Spinal cord (tissue), 10 donors: ENCODE measurements around the gene FANCF. TPM values are rescaled to one million over a fixed set of nuclear protein-coding genes. Genes with fewer than 3 reads are reported as not detected.
A peak's percentile ranks its signal among the peaks of the same experiment; 100 is the strongest.
"Not testable (repeated sequence)": the region's sequence is repeated elsewhere in the genome, so short reads cannot be mapped to it uniquely, and the experiment has no call there.

Source experiments
- DNase-seq, 6 donors: peaks; one replicate each; pipeline versions ENCODE4 v3.0.0 to v3.0.0-alpha.2; 2013 to 2015; ENCODE audit warnings: low spot score in 6 of 6, low read depth in 4 of 6
- H3K27ac ChIP-seq: one replicate; pipeline ENCODE4 v1.5.1; 2013; ENCODE audit warnings: low read depth, low read length, control low read depth
- H3K27me3 ChIP-seq: one replicate; pipeline ENCODE4 v1.6.1; 2013; ENCODE audit warnings: low read length; ENCODE audit not compliant: control insufficient read depth, insufficient read depth
- H3K36me3 ChIP-seq: one replicate; pipeline ENCODE4 v1.6.1; 2013; ENCODE audit warnings: low read length; ENCODE audit not compliant: control insufficient read depth, insufficient read depth
- H3K4me1 ChIP-seq: one replicate; pipeline ENCODE4 v1.6.1; 2013; ENCODE audit warnings: low read length; ENCODE audit not compliant: control insufficient read depth, insufficient read depth
- H3K4me3 ChIP-seq: one replicate; pipeline ENCODE4 v1.5.1; 2013; ENCODE audit warnings: low read depth, low read length, control low read depth
- H3K9me3 ChIP-seq: one replicate; pipeline ENCODE4 v1.6.1; 2013; ENCODE audit warnings: low read length; ENCODE audit not compliant: control insufficient read depth, insufficient read depth
- WGBS: methylation state at CpG from one replicate; pipeline ENCODE4 v1.1.5; 2013; ENCODE audit warnings: missing lambda C conversion rate; ENCODE audit not compliant: insufficient coverage; 5-methylcytosine and 5-hydroxymethylcytosine counted together
- polyA plus RNA-seq, 2 donors: library from polyadenylated mRNA; unstranded; fragments of 120-200 nt; gene quantifications; one replicate each; pipeline ENCODE4 v1.2.1, GENCODE V29; 2013; ENCODE audit not compliant: insufficient read length in 2 of 2
- total RNA-seq, 2 donors: library from RNA; depleted of rRNA in 1 of 2; stranded (reverse); fragments of 120-200 nt in 1 of 2; fragments of >200 nt in 1 of 2; gene quantifications; one replicate each; pipeline versions ENCODE4 v1.2.3 to v1.2.4, GENCODE V29; 2013 to 2014
- donor health status: healthy.

FANCF gene
- total and polyA plus RNA-seq, 4 donors = 10.7 to 15.8 (median 13.1) TPM

DNA sequence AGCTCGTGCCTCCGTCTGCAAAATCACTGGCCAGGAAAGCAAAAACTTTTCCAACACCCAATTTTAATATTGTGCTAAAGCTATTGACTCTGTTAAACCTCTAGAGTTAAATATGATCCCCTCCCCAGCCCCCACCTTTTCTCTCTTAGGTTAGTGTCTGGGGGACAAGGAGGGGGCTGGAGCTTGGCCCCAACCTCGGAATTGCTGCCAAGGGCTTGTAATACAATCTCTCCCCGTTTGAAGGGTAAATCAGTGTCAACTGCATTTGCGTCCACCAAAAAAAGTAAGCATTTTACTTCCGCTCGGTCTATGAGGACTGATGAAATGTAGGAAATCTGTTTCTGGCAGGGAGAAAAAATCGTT is 40.7 kb upstream of the FANCF start, which contains the start of gene GAS2:
GAS2 (plus strand) TSS at position 287 of the 363 bp plus-strand sequence. CDS start 8,259 bp downstream, outside the sequence.
- DNase-seq = peak in 1 of 6 donors; percentile 24
- H3K36me3 ChIP-seq = no peaks in the 10 kb centered on the region
- H3K9me3 ChIP-seq = no peaks in the 10 kb centered on the region
- WGBS = 0% methylated on average over 4 of the region's 8 CpGs
- H3K27me3 ChIP-seq = peaks cover 7% of the 10 kb centered on the region
- H3K4me3 ChIP-seq = peak within 1 kb of the TSS; percentile 53
- peaks cover 6% of the 10 kb centered on the region for H3K4me1 ChIP-seq
- peak within 1 kb of the TSS; percentile 41 for H3K27ac ChIP-seq

DNA sequence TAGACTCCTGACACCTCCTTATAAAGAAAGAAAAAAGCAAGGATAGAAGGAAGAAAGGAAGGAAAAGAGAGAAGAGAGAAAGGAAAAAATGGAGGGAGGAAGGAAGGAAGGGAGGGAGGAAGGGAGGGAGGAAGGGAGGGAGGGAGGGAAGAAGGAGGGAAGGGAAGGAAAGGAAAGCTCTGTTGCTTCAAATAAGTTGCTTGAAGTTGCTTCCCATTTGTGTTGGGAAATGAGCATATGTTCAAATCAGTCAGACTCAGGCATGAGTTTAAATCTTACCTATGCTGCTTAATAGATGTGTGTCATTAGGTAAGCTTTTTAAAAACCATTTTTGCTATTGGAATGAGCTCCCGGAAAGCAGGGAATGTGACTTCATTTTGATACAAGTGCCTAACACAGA is 34.2 kb upstream of the FANCF start:
- WGBS = 100% methylated on average over 1 of the region's 1 CpG
- no peak for DNase-seq
- Histone ChIP-seq H3K4me1 (no peaks in the 10 kb centered on the region), H3K4me3 (no peak overlapping the region), H3K27ac (no peak overlapping the region), H3K9me3 (no peaks in the 10 kb centered on the region), H3K27me3 (no peaks in the 10 kb centered on the region), H3K36me3 (no peaks in the 10 kb centered on the region)

DNA sequence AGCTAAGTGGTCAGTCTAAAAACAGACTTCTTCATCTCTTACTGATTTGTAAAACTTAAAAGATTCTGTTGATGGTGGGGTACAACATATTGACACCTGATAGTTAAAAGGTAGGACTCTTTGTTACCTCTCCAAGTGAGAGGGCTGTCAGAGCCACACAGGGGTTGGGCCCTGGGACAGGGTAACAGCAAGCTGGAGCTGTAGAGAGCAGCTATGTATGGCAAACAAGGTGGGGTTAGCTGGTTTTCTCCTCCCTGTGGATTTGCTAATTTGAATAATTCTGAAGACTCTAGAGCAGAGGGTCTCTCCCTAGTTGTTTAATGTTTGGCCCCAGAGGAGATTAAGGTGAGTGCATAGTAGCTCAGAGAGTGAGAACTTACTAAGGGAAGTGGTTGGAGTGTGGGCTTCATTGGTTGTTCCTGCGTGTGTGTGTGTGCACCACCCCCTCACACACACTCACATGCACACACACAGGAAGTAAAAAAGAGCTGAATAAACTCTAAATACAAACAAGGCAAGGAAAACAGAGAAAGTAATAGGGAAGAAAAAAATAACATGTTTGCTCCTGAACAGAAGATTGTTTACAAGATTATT is 31.6 kb upstream of the FANCF start:
- no peak for DNase-seq
- no peak overlapping the region for H3K4me3 ChIP-seq
- WGBS = no CpG with 5 or more reads among the region's 1 CpG
- no peak overlapping the region for H3K27ac ChIP-seq
- H3K4me1 ChIP-seq = no peaks in the 10 kb centered on the region
- H3K9me3 ChIP-seq = no peaks in the 10 kb centered on the region
- no peaks in the 10 kb centered on the region for H3K27me3 ChIP-seq
- H3K36me3 ChIP-seq = no peaks in the 10 kb centered on the region

DNA sequence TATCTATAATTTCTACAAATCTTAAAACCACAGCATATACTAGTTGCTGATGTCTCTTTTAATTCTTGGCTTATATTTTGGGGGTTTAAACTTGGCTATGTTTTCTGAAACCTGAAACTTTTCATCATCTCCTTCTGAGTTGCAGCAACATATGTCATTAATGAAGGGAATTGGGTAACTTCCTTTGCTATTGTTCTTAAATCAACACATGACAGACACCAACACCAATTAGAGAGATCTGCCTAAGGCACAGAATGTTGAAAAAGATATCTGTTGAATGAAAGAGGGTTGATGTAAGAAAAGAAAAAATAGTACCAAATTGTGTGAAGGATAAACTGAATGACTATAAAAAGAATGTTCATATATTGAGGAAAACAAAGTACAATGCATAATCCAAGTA is 30.5 kb upstream of the FANCF start:
- Histone ChIP-seq H3K4me3 (no peak overlapping the region), H3K36me3 (no peaks in the 10 kb centered on the region), H3K9me3 (no peaks in the 10 kb centered on the region), H3K4me1 (no peaks in the 10 kb centered on the region), H3K27me3 (no peaks in the 10 kb centered on the region), H3K27ac (no peak overlapping the region)
- no peak for DNase-seq

DNA sequence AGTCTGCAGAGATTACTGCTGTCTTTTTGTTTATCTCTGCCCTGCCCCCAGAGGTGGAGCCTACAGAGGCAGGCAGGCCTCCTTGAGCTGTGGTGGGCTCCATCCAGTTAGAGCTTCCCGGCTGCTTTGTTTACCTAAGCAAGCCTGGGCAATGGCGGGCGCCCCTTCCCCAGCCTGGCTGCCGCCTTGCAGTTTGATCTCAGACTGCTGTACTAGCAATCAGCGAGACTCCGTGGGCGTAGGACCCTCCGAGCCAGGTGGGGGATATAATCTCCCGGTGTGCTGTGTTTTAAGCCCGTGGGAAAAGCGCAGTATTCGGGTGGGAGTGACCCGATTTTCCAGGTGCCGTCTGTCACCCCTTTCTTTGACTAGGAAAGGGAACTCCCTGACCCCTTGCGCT is 26.7 kb upstream of the FANCF start:
- not testable (repeated sequence) for H3K4me3 ChIP-seq, H3K36me3 ChIP-seq, H3K4me1 ChIP-seq, DNase-seq, H3K9me3 ChIP-seq, H3K27ac ChIP-seq, H3K27me3 ChIP-seq
- 85% methylated on average over 13 of the region's 15 CpGs for WGBS

DNA sequence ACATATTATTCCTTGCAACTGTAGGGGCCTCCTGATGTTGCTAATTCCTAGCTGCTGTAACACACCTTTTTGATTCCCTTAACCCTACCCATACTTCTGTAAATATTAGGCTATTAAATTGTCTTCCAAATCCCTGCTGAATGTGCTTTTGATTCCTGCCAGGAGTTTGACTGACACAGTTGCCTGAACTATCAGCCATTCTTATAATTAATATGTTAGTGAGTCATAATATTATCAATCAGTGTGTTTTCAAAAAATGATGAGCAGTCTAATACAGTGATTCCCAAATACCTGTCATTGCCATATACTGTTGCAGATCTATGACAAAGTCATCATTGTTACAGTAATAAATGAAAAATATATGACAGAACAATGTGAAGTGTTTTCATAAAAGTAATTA is 15.9 kb upstream of the FANCF start:
- Histone ChIP-seq H3K27me3 (no peaks in the 10 kb centered on the region), H3K4me1 (no peaks in the 10 kb centered on the region), H3K36me3 (no peaks in the 10 kb centered on the region), H3K27ac (no peak overlapping the region), H3K4me3 (no peak overlapping the region), H3K9me3 (no peaks in the 10 kb centered on the region)
- no peak for DNase-seq

DNA sequence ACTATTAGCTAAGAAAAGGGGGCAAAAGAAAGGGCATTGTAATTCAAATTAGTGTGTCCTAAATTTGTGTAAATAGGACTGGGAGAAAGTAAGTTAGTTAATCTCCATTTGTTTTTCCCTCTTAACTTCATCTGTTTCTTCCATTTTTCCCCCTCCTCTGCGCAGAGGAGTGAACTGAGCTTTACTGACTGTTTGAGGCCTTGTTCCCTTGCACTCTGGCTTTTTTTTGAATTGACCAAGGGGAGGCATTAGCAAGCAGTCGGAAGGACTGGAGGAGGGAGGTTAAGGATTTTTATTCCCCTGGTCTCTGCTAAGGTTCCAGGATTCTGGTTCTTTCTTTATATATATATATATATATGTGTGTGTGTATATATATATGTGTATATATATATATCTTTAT is 15.2 kb upstream of the FANCF start:
- no peaks in the 10 kb centered on the region for H3K36me3 ChIP-seq
- no peaks in the 10 kb centered on the region for H3K4me1 ChIP-seq
- WGBS = no CpG with 5 or more reads among the region's 2 CpGs
- H3K27me3 ChIP-seq = no peaks in the 10 kb centered on the region
- H3K27ac ChIP-seq = no peak overlapping the region
- H3K9me3 ChIP-seq = no peaks in the 10 kb centered on the region
- DNase-seq = no peak
- no peak overlapping the region for H3K4me3 ChIP-seq

DNA sequence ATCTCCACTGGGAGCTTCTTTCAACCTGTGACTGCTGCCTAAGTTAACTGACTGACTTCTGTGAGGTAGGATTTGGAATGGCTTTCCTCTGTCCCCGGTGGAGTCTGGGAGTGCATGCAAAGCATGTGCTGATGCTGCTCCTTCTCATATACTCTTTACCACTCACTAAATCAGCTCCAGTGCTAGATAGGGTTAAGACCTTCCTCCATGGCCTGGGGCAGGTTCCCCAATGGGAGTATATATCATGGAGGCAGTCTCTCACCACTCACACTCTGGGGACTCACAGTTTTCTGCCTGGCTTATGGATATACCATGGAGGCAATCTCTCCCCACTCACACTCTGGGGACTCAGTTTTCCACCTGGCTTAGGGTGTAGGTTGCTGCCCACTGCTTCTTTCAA is 10.1 kb upstream of the FANCF start:
- Histone ChIP-seq H3K4me3 (no peak overlapping the region), H3K27ac (no peak overlapping the region), H3K27me3 (no peaks in the 10 kb centered on the region), H3K36me3 (no peaks in the 10 kb centered on the region), H3K4me1 (no peaks in the 10 kb centered on the region), H3K9me3 (no peaks in the 10 kb centered on the region)
- DNase-seq = no peak
- WGBS = no CpG with 5 or more reads among the region's 1 CpG

DNA sequence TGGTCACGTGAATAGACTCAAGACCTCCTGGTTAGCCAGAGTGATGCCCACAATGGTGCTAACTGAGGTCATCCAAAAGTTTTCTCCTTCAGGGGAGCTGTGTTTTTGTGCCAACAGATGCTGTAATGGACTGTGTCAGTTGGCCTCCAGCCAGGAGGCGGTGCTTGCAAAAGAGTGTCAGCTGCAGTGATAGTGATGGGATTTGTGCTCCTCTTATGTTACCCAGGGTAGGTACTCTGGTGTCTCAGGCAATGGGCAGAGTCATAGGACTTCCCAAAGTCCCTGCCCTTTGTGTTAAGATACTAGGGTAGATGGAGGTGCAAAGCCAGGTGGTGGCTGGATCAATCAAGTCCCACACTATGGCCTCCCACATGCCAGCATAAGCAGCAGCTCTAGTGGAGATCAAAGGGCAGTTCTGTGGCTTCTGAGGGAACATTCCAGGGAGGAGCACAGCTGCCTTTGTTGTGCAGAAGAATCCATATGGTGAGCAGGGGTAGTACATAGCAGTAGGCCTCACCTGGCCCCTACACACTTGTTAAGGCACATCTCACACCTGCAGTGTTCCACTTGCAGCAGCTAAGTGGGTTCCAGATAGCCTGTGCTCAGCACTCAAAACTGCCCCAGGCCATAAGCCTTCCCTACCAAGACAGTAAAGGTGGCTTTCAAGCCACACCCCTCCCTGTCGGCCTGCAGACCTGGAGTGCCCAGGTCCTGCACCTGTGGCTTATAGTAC is 9.4 kb upstream of the FANCF start:
- no peaks in the 10 kb centered on the region for H3K9me3 ChIP-seq
- no peaks in the 10 kb centered on the region for H3K4me1 ChIP-seq
- H3K4me3 ChIP-seq = no peak overlapping the region
- H3K27me3 ChIP-seq = no peaks in the 10 kb centered on the region
- 51% methylated on average over 3 of the region's 3 CpGs for WGBS
- H3K36me3 ChIP-seq = no peaks in the 10 kb centered on the region
- peak in 2 of 6 donors; percentile 12 to 24 for DNase-seq
- no peak overlapping the region for H3K27ac ChIP-seq

DNA sequence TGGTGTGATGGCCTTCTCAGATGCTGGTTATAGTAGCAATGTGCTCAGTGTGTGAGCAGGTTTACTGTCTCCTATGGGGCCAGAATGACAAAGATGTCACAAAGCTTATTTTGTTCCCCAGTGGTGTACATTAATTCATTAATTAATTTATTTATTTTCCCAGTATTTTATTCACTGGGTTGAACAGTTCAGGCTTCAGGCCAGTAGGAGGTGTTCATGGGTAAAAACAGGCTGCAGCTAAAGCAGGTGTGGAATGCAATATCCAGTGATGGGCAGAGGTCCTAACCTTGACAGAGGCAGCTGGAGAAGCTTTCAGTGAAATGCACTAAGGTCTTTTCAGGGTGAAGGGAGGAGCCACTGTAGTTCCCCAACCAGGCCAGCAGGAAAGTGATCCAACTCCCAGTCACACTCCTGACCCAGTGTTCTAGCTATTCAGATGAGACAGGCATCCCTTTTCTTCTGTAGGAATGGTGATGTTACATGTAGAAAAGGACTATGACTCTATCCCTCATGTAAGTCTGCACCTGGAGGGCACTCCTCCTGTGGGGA is 7.8 kb upstream of the FANCF start:
- no peak overlapping the region for H3K27ac ChIP-seq
- no peaks in the 10 kb centered on the region for H3K9me3 ChIP-seq
- DNase-seq = no peak
- no peak overlapping the region for H3K4me3 ChIP-seq
- H3K36me3 ChIP-seq = no peaks in the 10 kb centered on the region
- H3K27me3 ChIP-seq = no peaks in the 10 kb centered on the region
- H3K4me1 ChIP-seq = no peaks in the 10 kb centered on the region
